ENCODE results near the gene MCEE.
A peak's percentile ranks its signal among the peaks of the same experiment; 100 is the strongest.
"Not testable (repeated sequence)": the region's sequence is repeated elsewhere in the genome, so short reads cannot be mapped to it uniquely, and the experiment has no call there.

MCEE gene

DNA sequence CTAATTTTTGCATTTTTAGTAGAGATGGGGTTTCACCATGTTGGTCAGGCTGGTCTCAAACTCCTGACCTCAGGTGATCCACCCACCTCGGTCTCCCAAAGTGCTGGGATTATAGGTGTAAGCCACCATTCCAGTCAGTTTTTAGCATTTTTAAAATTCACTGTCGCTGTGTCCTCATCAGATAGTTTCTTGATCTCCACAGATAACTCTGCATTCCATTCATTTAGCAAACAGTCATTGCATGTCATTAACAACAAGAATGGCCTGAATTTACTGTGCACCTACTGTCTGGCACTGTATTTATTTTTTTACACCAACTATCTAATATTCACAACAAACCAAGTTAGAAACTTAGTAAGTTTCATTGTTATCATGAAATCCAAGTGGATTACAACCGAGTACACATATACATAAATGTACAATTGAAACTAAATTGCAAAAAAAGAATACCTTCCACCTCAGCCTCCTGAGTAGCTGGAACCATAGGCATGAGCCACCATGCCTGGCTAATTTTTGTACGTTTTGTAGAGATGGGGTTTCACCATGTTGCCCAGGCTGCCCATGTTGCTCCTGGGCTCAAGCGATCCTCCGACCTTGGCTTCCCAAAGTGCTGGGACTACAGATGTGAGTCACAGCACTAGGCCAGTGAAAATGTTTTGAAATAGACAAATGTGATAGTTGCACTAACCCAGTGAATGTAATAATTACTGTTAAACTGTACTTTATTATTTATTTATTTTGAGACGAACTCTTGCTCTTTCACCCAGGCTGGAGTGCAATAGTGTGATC, 4.3 kb downstream of the MCEE start:
- no peak for FAIRE-seq

DNA sequence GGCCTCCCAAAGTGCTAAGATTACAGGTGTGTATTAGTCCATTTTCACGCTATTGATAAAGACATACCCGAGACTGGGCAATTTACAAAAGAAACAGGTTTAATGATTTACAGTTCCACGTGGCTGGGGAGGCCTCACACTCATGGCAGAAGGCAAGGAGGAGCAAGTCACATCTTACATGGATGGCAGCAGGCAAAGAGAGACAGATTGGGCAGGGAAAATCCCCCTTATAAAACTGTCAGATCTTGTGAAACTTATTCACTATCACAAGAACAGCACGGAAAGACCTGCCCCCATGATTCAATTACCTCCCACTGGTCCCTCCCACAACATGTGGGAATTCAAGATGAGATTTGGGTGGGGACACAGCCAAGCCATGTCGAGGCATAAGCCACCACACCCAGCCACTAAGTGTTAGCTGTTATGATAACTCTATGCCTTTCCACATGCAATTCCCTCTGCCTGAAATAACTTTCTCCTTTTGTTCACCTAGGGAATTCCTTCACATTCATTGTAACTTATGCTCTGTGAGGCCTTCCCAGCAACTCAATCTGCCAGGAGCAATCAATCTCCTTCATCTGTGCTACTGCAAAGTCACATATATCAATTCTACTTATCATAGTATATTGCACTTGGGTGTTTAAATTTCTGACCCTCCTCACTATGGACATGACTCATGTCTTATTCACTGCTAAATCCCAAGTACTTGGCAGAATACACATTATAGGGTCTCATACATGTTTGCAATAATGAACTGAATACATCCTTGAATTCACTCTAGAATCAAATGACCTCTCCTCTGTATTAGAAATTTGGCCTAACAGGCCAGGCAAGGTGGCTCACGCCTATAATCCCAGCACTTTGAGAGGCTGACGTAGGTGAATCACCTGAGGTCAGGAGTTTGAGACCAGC, 7.4 kb downstream of the MCEE start:
- no peak for FAIRE-seq

DNA sequence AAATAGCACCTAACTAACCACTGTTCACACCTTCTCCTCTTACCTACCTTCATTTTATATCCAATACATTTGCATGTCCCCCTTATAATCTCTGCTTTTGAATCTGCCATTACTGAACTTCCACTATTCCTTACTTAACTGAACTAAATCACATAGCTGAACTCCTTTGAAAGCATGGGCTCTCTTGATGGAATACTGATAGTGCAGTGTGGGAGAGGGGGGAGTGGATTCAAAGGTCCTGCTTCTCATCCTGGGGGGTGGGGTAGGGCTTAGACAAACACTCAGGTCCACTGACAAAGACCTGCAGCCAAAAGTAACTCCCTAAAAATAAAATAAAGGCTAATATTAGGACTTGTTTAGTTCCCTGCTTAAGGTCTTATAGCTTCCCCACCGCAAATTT, 8.6 kb downstream of the MCEE start:
- no peak for FAIRE-seq

DNA sequence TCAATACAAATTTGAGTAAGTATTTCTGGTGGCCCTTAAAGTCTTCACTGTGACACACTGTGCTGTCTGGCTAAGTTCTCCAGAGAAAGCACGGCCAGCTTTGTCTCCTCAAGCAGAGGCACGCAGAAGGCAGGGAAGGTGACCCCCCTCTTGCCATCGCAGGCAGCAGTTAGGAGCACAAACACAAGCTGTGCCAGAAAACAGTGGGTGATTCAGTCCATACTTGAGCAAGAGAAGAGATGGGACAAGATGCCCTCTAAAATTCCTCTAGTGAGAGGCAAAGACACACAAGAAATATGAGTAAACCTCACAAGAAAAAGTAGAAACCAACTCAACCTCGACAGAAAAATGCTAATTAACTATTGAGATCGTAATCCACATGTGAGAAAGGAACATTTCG, 9.8 kb downstream of the MCEE start:
- no peak for FAIRE-seq

DNA sequence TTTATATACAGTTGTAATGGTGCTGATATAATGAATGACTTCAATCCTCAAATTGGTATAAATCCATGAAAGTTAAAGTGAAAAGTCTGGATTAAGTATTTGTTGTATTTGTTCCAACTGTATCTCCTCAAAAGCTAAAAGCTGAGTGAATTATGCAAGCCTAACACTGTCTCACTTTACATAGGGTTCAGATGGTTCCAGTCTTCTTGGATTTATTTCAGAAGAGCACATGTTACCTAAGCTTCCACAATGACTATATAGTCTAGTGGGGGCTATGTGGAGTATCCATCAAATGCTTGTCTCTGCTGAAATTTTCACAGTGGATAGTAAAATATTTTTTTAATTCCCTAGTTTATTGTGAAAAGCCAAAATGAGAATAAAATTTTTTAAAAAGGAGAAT, 13.0 kb downstream of the MCEE start:
- FAIRE-seq, result no peak

DNA sequence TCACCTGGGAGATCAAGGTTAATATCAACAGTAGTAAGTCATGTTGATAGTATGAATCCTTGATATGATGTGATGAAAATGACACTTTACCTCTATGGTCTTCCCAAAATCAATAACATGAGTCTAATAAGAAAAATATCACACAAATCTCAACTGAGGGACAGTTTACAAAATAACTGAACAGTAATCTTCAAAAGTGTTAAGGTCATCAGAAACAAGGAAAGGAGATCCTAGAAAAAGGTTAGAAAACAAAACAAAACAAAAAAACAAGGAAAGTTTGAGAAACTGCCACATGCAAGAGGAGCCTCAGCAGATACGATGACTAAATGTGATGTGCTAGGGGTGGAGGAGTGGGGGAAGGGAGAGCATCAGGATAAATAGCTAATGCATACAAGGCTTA, 16.2 kb downstream of the MCEE start:
- FAIRE-seq, result no peak

DNA sequence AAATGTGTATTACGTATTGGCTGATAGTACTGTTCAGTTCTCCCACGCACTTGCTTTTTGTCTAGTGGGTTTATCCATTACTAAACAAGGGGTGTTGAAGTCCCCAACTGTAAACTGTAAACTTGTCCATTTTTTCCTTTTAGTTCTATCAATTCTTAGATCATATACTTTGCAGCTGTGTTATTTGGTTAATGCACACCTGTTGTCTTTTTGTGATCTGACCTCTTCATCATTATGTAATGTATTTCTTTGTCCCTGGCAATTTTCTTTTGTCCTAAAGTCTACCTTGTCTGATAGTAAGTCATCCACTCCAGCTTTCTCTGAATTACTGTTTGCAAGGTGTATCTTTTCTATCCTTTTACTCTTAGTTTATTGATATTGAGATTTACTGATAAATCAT, 21.9 kb downstream of the MCEE start:
- no peak for FAIRE-seq

DNA sequence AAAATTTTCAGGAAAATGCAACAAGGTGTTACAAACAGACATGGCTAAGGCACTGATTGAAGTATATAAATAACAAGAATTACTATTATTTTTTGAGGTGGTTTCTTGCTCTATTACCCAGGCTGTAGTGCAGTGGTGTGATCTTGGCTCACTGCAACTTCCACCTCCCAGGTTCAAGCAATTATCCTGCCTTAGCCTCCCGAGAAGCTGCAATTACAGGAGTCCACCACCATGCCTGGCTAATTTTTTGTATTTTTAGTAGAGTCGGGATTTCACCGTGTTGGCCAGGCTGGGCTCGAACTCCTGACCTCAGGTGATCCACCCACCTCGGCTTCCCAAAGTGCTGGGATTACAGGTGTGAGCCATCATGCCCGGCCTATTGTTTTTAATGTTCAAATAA, 23.6 kb downstream of the MCEE start:
- FAIRE-seq, result not testable (repeated sequence)

DNA sequence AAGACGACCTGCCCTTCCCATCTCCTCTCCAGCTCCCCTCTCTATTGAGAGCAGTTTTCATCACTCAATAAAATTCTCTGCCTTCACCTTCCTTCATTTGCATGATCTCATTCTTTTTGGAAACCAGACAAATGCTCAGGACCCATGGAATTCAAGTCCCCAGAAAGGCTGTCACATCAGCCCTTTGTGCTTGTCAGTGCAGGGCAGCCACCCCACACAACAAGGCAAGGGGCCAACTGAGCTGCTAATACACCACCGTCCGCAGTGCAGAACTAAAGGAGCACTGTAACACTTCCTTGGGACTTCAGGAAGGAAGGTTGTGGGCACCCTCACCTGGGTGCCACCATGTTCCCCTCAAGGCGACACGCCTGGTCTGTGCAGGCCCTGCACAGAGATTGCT, 26.2 kb downstream of the MCEE start:
- FAIRE-seq, result no peak

DNA sequence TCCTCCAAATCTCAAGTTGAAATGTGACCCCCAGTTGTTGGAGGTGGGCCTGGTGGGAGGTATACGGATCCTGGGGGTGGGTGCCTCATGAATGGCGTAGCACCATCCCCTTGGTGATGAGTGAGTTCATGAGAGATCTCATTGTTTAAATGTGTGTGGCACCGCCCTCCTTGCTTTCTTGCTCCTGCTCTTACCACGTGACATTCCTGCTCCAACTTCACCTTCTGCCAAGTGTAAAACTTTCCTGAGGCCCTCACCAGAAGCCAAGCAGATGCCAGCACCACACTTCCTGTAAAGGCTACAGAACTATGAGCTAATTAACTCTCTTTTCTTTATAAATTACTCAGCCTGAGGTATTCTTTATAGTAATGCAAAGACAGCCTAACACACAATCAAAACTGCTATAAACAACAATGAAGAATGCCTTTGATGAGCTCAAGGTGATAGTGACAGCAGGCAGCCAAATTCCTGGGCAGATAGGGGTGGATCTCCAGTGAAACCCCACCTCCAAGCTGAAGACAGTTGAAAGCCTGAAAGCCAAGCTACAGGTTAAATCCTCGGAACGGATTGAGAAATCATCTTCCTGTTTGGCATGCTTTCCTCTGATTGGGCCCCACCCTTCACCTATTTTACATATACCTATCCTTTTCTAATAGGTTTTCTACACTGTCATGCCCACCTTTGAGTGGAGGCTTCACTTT, 26.9 kb downstream of the MCEE start:
- FAIRE-seq, result no peak

DNA sequence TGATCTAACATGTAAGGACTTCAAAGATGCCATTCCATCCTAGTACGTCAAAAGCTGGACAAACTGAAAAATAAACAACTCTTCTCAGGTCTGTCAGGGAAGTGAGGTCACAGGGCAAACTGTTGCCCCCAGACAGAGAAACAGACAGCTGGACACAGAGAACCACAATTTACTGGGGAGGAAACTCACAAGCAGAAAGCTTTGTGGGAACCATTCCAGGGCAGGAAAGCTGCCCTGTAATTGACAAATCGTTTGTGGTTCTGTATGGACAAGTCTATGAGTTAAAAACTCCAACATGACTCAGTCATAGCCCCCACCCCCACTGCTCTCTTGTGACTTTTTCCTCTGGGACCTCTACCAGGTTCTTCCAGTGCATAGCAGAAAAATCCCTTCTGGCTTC, 28.4 kb downstream of the MCEE start:
- FAIRE-seq, result no peak

DNA sequence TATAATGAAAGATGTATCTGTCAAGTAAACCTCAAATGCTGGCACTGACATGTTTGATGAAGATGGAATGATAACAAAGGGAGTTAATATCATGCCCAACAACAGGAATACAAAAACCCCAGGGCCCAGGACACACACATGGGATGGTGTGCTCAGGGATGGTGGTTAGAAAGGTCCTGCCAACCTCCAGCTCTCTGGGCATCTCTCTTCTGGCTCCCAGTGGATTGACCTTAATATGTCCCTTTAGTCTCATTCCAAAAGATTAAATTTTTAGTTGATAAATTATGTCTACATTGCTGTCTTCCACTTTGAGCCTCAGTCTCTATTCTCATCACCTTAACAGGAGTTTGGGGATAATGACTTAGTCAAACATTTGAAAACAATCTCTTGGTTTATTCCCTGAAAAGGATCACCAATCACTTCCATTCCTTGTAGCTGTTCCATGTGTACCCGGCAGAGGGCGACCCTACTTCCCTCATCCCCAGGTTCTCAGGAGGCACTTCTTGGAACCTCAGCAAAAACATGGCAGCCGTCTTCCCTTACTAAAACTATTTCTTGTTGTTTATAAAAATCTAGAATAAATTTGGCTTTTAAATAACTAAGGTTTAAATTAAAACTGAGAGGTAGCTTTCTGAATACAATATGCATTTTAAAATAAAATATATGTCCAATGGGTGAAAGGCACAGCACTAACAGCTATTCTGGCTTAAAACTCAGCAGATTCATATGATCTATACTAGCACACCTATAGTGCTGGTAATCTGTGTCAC, 29.6 kb downstream of the MCEE start:
- FAIRE-seq, result peak; percentile 90

DNA sequence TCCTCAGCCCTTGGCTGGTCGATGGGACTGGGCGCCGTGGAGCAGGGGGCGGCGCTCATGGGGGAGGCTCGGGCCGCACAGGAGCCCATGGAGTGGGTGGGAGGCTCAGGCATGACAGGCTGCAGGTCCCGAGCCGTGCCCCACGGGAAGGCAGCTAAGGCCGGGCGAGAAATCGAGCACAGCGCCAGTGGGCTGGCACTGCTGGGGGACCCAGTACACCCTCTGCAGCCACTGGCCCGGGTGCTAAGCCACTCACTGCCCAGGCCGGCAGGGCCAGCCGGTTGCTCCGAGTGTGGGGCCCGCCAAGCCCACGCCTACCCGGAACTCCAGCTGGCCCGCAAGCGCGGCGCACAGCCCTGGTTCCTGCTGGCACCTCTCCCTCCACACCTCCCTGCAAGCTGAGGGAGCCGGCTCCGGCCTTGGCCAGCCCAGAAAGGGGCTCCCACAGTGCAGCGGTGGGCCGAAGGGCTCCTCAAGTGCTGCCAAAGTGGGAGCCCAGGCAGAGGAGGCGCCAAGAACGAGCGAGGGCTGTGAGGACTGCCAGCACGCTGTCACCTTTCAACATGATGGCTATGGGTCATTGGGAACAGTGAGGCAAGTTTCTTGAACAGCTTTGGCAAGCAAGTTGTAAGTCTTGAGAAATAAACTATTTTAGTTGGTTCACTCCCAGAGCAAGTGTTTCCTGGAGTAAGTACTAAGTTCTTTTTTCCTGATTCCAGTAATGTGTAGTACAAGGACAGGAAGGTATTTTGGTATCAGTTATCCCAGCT, 37.4 kb downstream of the MCEE start:
- FAIRE-seq, result not testable (repeated sequence)

DNA sequence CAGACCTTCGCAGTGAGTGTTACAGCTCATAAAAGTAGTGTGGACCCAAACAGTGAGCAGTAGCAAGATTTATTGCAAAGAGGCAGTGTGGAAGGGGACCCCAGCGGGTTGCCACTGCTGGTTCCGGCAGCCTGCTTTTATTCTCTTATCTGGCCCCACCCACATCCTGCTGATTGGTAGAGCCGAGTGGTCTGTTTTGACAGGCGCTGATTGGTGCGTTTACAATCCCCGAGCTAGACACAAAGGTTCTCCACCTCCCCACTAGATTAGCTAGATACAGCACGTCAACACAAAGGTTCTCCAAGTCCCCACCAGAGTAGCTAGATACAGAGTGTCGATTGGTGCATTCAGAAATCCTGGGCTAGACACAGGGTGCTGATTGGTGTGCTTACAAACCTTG, 38.2 kb downstream of the MCEE start:
- FAIRE-seq, result not testable (repeated sequence)

DNA sequence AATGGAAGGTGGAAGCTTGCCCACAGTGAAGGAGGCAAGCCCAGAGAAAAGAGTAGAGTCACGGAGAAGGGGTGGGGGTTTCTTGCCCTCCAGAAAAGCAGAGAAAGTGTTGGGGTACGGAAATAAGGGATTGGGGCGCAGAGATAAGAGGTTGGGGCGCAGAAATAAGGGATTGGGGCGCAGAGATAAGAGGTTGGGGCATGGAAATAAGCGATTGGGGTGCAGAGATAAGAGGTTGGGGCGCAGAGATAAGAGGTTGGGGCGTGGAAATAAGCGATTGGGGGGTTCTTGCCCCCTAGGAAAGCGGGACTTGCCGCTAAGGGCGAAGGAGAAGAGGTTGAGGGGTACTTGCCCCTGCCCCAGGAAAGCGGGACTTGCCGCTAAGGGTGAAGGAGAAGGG, 40.6 kb downstream of the MCEE start:
- not testable (repeated sequence) for FAIRE-seq

DNA sequence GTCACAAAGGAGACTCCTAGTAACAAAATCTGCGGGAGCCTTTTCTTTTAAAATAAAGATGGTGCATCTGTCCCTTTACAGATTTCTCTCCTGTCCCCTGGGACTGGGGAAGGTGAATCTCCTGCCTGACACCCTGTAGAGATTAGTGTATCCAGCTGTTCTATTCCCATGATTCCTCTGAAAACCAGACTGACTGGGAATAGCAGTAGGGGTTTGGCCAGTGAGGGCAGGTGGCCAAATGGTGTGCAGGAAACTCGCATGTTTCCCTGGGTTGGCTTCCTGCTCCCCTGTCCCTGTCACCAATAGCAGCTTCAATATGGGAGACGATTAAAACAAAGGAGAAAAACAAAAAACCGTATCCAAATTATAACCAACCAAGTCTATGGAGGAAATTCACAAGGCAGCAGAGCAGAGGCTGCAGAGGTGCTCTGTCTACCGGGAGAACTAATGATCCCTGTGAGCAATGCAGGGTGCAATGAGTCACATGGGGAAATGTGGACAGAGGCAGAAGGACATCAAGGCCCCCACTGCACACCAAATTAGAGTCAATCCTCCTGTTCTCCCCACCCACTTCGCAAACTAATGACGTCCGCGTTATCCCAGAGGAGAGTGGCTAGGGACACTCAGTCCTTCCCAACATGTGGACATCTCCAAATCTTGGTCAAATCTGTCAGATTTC, 44.6 kb downstream of the MCEE start:
- FAIRE-seq, result not testable (repeated sequence)

DNA sequence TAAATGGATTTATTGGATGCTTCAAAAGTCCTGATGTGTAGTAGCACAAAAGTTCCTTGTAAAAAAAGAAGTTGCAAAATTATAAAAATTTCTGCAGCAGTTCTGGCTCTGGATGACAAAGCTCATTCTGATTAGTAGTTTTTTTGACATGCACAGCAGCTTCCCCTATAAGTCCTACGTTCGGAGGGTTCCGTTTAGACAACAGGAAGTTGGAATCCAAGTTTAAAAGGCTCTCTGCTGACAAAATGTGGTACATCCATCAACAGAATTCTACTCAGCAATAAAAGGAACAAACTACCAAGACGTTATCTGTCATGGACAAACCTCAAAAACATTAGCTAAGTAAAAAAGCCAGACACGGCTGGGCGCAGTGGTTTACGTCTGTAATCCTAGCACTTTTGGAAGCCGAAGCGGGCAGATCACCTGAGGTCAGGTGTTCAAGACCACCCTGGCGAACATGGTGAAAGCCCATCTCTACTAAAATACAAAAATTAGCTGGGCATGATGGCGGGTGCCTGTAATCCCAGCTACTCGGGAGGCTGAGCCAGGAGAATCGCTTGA, 46.2 kb downstream of the MCEE start:
- FAIRE-seq, result not testable (repeated sequence)

DNA sequence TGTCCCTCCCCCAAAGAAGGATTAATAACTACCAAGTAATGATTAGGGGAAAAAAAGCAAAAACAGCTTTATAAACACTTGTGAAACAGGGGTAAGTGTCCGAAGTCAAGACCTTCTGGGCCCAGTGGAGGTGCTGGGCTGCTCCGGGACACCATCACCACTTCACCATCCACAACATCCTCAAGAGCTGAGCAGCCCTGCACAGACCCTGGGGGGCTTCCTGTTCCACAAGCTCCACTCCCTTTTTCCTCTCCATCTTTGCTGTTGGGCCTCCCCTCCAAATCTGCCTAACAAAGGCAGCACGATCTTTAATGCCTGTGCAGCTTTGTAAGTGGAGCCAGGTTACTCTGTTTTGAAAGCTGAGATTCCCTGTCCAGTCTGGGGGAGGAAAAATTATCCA, 46.7 kb downstream of the MCEE start:
- not testable (repeated sequence) for FAIRE-seq

DNA sequence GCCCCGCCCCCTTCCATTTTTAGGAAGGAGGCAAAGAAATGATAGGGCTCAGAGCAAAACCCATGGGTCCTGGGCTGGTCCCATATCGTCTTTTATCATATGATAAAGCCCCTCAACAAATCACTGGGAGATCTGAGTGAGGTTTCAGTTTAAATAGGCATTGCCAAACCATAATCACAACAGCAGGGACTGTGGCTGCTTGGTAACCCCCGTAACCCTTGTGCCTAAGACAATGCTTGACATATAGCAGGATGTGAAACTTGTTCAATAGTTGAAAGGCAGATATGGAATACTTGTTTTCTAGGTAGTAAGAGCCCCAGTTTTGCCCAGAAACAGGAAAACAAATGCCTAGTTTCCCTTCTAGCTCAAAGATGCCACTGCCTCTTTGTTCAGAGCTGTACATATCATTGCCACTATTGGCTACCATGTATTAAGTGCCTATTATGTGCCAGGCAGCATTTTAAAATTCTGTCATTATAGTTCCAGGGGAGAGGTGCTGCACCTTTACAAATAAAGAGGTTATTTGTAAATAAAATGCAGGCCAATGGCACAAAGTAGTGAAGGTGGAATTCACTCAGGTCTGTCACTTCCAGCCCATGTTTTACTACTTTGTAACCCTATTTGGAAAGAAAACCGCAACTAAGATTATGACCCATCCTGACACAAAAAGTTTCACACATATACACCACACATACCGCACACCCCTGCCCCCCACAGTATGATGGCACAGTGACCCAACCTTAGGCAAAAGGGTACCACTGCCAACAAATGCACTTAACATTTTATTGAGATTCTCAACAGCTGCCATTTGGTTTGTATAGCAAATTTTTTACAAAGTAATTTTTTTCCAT, 47.4 kb downstream of the MCEE start:
- FAIRE-seq, result no peak

DNA sequence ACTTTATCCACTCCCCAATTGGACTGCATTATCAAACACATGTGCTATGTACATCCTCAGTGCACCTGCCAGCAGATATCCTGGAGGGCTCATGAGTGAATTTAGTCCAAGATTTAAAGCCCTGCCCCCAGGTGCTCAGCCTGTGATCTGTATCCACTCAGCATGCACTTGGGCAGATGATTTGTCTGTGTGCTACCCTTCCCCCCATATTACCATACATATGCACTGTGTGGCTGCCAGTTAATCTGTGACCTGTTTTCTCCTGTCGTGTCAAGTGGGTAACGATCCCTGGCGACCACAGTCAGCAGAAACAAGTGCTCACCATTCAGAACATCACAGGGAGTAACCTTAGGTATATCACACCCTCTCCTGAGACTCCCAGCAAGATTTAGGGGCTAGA, 51.4 kb downstream of the MCEE start:
- FAIRE-seq, result no peak

All from A204.1 (cell line).